Measurements from ENCODE around the gene ARF3.
"Not testable (repeated sequence)": the region's sequence is repeated elsewhere in the genome, so short reads cannot be mapped to it uniquely, and the experiment has no call there.

The ARF3 gene

DNA sequence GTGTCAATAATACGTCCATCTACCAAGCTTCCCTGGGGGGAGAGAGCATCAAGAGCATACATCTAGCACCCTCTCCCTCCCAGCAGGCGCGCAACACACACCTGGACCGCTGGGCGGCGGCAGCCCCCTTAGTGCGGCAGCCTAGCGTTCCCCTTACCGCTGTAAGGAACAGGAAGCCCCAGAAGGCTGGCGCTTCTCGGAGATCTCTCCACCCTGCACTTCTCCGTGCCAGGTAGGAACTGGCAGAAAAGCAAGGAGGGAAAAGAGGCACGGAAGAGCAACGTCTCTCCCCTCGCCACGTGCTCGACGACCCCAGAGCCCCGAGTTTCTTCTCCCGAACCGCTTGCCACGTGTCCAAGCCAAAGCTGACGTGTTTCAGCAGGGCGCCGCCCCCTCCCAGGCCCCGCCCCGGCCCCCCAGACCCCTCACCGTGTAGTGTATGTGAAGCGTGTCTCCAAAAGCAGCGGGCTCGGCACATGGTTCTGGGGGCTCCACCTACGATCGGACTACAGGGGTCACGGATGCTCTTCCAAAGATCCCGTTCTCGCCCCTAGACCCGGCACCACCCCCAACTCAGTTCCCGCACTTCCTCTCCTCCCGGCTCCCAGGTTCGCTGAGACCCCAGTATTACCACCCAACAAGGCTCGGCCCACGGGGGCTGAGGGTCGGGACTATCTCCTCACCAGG, 32.5 kb downstream of the ARF3 start:
- DNase-seq, result peak; percentile 63

DNA sequence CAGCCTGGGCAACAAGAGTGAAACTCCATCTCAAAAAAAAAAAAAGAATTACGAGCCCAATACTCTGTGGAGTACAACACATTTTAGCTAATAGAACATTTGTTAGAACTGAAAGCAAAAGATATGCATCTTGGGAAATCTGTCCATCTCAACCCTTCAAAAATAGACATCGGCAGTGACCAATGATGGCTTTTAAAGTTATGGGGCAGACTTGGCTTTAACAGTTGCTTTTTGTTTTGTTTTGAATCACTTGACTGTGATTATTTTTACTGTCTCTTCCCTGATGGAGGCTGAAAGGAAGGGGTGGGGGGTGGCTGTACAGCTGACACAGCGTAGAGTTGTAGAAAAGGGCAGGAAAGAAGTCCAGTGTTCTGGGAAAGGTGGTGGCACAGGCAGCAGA, 34.2 kb downstream of the ARF3 start:
- no peak for DNase-seq

DNA sequence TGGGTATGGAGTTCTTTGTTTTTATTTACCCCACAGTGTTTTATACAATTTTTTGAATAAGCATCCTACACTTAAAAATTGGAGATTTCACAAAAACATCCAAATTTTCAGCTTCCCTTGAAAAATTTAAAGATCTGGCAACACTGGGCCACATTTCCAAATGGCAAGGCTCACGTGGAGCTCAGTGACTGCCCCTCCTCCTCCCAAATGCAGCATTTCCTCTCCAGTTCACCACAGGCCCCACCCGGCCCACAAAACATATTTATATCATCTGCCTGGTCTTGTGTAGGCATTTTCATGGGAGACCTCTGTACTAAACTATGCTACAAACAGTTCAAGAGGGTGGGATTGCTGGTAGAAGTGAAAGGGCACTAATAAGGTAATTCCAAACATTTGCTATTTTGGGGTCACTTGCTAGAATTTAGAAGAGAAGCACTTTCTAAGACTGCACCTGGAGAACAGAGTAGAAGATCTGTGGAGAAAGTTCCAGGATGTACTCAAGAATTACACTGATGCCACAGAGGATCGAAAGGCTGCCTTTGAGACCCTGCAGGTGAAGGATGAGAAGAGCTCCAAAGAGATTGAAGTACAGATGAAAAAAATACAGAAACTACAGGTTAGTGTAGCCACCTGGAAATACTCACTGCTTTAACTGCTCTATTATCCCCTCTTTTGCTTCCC, 39.3 kb downstream of the ARF3 start:
- DNase-seq, result no peak

DNA sequence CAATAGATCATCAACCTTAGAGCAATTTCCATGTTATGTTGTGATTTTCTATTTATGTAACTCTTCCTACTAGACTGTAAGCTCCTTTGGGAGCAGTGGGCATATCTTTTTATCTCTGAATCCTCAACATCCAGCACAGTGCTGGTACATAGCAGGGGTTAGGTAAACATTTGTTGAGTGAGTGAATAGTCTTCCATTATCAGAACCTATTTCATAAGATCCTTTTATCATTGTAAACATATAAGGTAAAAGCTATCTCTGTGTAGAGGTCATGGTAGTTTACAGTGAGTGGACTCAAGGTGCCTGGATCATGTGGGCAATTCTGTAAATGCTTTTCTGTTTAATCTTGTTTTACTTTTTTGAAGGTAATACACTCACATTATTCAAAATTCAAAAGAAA, 47.1 kb downstream of the ARF3 start:
- no peak for DNase-seq

DNA sequence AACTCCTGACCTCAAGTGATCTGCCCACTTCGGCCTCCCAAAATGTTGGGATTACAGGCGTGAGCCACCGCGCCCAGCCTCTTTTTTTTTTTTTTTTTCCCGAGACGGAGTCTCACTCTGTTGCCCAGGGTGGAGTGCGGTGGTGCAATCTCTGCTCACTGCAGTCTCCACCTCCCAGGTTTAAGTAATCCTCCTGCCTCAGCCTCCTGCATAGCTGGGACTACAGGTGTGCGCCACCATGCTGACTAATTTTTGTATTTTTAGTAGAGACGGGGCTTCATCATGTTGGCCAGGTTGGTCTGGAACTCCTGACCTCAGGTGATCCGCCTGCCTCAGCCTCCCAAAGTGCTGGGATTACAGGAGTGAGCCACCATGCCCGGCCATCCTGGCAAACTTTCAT, 47.6 kb downstream of the ARF3 start:
- not testable (repeated sequence) for DNase-seq

DNA sequence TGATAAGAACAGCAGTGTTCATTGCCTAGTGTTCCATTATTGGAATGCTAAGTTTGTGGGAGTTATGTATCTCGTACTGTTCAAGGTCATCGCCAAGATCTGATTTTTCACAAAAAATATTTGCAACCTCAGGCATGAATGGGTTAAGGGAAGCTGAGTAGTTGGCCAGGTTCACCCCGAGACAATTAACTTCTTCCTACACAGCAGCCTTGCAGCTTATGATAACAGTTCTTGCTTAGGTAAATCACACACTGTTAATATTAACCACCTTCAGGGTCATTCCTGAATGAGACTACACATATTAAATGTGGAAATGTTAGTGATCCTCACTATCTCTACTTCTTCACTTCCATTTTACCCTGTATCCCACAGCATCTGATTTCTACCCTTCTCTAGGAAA, 50.0 kb downstream of the ARF3 start:
- no peak for DNase-seq

DNA sequence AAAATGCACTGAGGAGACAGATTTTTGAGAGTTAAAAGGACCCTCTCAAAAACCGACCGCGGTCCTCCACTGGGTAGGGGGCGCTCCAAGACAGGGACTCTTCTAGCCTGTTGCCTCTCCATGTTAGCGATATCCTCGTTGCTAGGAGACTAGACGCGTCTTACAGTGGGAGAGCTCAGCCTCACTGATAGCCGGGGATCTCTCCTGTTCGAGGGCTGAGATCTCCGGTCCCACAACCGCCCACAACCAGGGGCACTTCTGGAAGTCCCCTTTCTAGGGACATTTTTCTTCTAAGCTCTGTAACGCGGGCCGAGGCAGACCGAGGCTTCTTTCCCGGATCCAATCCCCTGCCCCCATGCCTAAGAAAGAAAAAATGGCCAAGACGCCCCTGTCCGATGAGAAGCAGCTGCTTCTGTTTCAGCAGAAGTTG, 53.3 kb downstream of the ARF3 start:
- DNase-seq, result peak; percentile 60

DNA sequence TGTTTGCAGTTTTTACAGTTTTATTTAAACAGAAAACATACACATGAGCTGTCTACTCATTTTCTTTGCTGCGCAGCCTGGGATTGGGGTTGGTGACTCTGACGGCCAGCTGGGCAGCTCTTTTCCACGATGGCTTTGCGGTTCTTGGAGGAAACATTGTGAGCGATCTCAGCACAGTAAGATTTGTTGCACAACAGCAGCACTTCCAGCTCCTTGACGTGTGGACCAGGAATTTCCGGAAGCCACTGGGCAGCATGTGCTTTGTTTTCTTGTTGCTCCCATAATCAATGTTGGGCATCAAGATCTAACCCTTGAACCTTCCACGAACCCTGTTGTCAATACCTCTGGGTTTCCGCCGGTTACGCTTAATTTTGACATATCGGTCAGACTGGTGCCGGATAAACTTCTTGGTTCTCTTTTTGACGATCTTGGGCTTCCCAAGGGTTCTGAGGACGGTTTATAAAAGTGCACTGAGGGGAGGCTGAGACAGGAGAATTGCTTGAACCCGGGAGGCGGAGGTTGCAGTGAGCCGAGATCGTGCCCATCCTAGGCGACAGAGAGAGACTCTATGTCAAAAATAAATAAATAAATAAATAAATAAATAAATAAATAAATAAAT, 53.8 kb downstream of the ARF3 start:
- DNase-seq, result no peak

DNA sequence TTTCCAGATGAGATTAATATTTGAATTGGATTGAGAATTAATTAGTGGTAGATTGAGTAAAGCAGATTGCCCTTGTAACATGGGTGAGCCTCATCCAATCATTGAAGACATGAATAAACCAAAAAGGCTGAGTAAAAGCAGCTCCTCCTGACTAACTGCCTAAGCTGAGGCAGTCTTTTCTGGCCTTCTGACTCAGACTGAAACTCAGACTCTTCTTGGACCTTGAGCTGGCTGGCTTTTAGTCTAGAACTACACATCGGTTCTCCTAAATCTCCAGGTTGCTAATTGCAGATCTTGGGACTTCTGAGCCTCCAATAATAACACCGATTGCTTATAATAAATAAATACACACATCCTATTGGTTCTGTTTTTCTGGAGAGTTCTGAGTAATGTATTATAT, 56.0 kb downstream of the ARF3 start:
- DNase-seq, result no peak

DNA sequence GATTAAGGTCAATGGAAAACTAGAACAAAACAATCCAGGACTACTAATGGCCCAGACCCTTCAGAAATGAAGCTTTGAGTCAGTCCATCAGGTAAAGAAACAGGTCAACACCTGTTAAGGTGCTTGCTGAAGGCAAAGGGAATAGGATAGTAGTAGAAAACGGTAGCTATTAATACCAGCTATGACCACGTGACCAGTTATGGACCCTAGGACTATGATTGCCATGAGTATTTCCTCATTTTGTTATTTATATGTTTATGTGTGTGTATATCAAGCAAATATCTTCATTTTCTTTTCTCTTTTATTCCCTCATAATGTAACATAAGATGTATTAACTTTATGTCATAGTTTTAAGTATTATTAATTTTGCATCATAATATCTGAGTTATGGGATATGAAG, 57.6 kb downstream of the ARF3 start:
- no peak for DNase-seq

DNA sequence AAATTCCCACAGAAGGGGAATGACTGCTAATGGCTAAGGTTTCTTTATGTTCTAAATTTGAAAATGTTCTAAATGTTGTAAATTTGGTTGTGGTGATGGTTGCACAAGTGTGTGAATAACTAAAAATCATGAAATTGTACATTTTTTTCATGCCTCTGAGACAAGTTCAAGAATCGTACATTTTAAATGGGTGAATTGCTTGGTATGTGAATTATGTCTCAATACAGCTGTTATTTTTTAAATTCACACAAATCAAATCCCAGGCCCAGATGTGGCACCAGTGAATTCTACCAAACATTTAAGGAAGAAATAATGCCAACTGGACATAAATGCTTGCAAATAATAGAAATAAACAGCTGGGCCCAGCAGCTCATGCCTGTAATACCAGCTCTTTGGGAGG, 63.0 kb downstream of the ARF3 start:
- no peak for DNase-seq

DNA sequence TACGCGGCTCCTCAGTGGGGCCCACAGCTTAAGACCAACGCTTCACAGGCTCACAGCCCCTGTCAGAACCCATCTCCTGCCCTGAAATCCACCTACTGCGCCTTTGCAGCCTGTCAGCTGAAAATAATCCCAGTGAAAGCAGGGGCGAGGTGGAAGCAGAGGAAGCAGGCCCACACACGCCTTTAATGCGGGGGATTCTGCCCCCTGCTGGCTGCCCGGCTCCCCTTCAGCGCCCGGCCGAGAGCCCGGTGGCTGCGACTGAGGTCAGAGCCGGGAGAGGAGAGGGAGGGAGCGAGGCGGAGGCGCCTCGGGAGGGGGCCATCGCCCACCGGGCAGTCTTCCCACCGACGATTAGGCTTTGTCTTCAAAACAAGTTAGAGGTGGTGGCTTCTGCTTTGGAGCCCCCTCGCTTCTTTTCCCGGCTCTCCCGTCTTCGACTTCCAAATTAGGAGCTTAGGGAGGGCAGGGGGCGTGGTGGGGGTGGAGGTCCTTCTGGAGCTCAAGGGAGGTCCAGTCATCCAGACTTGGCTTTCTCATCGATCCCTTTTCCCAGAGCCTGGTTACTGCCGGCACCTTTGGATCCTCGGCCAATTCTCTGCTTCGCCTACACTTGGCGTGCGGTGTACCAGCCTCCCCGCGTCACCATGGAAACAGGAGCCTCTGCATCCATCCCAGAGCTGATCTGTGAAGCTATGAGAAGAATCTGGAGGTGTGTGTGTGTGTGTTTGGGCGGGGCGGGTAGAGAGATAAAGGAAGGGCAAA, 66.4 kb downstream of the ARF3 start:
- peak; percentile 76 for DNase-seq

DNA sequence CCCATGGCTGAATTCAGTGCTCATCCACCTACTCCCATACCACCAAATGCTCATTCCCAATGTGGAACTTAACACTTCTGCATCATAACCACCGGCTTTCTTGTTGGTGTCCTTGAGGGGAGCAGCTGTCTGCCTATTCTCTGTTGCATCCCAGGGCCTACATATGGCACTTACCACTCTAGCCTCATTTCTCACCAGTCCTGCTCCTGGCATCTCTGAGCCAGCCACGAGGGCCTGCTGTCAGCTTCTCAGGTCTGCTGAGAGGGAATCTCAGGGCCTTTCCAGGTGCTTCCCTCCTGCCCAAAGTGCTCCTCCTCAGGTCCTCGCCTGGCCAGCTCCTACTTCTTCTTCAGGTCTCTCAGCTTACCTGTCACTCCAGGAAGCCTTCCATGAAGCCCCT, 67.6 kb downstream of the ARF3 start:
- no peak for DNase-seq
